GM21786 (cell line): ENCODE results near the gene SMIM13.

ENCODE experiments used
- ATAC-seq: cut with Tn5 transposase; IDR thresholded peaks from one replicate; pipeline ENCODE4 v1.9.1; 2021; ENCODE audit not compliant: unreplicated experiment

Gene SMIM13

DNA sequence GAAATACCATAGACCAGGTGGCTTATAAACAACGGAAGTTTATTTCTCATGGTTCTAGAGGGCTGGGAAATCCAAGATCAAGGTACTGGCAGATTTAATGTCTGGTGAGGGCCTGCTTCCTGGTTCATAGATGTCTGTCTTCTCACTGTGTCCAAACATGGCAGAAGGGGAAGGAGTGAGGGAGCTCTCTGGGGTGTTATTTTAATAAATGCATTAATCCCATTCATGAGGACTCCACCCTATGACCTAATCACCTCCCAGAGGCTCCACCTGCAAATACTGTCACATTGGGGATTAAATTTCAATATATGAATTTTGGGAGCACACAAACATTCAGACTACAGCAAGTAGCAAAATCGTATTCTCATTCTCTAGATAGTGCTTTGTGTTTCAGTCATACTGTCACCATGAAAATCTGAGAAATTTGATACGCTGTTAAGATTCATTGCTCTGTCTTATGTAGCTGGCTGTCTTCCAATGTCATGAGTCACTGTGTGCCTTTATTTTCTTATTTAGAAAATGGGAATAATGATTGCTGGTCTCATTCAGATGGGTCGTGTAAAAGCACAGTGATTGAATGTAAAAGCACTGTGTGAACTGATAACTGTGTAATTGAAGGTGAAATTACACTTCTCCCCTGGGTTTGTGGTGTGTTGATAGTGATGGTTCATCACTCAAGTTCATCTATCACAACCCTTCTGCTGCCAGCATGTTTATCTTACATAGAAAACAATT lies 26.8 kb downstream of the SMIM13 start:
- ATAC-seq = no peak

DNA sequence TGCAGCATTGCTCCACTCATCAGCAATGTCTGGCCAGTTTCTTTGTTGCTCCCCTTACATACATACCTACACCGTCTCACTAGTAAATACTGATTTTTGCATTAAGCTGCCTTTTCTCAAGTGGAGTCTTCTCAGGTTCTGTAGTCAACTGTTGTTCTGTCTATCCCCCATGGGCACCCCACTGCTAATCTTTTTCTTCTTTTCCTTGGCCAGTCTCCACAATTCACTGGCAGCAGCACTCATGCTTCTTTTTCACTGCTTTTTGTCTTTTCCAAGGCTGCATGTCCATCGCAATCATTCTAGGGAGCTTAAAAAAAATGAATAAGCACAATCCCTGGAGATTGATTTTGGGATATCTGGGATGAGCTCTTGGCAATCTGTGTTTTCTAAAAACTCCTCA lies 28.2 kb downstream of the SMIM13 start:
- no peak for ATAC-seq

DNA sequence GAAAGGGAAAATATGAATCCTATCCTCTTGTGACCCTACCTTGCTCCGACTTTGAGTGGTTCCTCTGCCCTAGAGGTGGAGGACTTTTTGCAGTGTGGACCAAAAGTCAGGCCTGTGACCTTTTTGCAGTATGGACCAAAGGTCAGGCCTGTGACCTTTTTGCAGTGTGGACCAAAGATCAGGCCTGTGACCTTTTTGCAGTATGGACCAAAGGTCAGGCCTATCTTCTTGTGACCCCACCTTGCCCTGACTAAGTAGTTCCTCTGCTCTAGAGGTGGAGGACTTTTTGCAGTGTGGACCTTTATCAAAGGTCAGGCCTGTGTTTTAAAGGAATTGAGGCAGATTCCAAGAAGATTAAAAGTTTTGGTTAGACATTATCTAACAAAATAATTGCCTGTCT lies 28.7 kb downstream of the SMIM13 start:
- no peak for ATAC-seq

DNA sequence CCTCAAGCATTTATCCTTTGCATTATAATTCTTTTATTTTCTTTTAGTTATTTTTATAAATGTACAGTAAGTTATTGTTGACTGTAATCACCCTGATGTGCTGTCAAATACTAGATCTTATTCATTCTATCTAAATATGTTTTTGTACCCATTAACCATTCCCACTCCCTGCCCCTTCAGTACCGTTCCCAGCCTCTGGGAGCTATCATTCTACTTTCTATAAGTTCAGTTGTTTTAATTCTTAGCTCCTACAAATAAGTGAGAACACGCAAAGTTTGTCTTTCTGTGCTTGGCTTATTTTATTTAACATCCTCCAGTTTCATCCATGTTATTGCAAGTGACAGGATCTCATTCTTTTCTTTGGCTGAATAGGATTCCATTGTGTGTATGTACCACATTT lies 30.3 kb downstream of the SMIM13 start:
- ATAC-seq = no peak

DNA sequence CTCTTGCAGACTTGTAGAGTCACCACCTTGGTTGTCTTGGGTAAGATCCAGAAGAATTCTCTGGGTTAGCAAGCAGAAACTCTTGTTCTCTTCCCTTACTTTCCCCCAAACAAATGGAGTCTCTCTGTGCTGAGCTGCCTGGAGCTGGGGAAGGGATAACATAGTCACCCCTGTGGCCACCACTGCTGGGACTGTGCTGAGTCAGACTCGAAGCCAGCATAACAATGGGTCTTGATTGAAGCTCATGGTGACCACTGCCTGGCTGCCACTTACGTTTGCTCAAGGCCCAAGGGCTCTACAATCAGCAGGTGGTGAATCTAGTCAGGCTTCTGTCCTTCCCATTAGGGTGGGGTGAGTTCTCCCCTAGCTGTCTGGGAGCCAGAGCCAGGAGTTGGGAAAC lies 33.2 kb downstream of the SMIM13 start:
- no peak for ATAC-seq

DNA sequence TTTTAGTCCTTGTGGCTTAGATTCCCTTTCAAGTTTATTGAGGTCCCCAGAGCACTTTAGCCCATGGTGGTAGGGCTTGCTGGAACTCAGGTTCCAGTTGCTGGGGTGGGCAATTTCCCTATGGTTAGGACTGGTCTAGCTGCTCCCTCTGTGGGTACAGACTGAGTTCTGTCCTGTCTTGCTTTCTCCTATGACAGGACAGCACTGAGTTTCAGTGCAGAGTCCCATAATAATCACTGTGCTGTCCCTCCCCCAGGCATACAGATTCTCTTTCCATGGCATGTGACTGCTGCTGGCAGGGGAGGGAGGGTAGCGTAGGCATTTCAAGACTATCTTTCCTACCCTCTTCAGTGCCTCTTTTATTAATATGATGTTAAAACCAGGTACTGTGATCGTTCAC lies 35.0 kb downstream of the SMIM13 start:
- ATAC-seq = no peak

DNA sequence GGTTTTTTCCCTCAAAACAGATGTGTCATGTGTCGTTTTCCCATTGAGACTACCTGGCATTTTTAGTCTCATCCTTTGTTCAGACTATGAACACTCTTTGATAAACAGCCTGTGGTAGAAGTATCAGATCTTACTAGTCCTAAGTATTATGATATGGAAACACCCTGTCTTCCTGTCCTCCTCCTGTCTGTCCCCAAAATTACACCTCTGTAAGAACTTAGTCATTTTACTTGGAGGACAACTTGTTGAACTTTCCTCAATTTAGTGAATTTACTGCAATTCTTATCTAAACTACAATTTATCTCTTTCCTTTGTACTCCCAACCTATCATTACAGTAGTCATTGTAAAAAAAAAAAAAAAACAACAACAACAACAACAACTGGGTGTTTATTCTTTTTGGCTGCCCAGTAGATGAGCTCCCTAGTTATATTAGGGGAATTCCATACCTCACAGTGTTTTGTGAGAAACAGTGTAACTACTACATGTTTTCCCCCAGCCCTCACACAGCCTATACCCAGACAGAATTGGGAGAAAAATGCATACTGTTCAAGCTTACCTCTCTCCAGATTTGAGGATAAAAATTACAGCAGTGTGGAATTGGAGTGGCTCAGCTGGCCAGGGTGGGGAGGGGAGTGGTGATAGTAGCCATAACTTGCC lies 36.4 kb downstream of the SMIM13 start:
- ATAC-seq = peak; percentile 60

DNA sequence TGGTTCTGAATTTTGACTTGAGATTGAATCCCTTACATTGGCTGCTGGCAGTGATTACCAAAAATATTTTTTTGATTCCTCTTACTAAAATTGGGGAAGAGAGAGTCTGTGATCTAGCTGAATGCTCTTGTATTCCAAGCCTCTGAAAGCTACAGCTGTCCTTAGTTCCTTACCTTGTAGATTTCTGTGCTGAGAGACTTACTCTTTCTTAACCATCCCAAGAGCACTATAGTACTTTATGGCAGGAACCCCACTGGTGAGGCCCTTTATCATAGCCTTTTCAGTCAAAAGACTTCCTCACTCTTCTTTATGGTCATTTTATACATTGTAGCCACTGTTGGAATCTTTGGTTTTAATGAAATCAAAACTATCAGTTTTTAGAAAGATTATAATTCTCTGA lies 37.0 kb downstream of the SMIM13 start:
- peak; percentile 4 for ATAC-seq

DNA sequence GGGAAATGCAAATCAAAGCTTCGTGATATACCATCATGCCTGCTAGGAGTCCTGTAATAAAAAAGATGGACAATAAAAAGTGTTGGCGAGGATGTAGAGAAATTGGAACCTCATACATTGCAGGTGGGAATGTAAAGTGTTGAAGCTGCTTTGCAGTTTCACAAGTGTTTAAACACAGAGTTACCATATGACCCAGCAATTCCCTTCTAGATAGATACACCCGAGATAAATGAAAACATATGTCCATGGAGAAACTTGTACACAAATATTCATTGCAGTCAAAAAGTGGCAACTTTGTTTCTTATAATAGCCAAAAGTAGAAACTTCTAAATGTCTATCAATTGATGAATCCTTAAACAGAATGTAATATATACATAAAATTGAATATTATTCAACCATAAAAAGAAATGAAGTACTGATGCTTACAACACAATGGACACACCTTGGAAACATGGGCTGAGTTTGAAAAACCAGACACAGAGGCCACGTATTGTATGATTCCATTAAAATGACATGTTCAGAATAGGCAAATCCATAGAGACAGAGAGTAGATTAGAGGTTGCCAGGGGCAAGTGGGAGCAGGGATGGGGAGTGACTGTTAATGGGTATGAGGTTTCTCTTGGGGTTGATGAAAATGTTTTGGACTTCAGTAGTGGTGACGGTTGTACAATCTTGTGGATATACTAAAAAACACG lies 38.7 kb downstream of the SMIM13 start:
- ATAC-seq = no peak

DNA sequence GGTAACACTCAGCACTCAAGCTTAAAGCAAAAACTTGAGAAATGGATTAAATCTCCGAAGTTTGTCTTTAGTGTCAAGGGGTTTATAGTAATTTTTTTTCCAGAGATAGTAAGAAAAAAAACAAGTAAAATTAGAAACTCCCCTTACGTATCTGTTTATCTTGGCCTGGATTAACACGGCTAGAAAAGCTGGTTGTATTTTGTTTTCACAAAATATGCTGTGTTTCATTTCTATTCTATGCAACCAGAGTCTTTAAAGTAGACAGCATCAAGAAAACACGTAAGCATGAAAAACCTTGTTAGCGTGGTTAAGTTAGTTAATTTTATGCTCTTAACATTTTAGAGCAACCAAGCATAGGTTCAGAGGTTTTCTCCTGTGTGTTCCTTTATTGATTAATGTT lies 39.6 kb downstream of the SMIM13 start:
- no peak for ATAC-seq

DNA sequence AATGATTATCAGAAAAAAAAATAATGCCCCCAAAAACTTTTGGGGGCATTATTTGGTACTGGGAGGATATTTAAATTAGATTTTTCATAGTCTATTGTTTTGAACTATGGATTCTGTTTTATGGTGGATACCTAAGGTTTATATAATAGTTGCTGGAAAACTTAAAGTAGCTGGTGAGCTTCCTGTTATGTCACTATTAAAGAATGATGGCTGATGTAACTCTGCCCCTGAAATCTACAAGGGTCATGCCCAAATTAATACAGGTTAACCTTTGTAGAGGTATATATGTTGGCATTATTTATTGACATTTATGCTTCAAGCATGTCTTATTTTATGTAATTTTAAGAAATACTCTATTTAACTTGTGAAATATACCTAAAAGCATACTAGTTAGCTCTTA lies 43.2 kb downstream of the SMIM13 start:
- no peak for ATAC-seq

DNA sequence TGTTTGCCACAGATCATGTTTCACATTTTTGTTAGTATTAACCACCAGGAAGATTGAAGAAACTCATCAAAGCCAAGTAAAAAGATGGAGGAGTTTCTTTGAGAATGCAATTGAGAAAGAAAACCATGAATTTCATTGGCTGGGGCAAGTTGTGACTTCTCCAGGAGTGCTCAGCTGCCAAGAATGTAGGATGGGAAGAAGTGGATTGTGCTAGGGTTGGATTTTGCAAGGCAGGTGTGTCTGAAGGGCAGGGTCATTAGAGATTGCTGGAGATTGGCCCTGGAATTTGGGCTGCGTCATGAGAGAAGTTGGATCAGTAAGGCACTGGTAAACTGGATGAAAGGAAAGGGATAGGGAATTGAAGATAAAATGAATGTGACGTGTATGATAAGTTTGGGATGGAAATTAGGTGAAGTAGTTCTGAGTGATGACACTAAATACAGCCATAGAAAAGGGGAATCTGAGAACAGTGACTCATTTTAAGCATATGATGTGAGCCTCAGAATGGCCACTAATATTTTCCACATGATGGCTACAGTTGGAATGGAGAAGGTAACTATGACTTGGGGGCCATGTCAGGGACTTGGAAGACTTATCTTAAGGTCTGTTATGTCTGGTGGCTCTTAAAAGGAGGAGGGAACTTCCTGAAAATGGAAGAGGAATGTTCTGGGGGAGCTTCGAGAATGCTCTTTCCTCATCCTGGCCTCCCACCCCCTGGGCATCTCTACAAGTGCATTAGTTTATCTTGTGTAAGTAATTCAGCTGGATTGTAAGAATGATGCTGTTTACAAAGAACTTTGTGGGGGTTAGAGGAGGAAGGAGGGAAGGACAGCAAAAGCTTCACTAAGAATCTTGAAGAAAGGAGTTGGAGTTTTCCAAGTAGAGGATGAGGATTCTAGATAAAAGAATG lies 45.7 kb downstream of the SMIM13 start:
- ATAC-seq = no peak

DNA sequence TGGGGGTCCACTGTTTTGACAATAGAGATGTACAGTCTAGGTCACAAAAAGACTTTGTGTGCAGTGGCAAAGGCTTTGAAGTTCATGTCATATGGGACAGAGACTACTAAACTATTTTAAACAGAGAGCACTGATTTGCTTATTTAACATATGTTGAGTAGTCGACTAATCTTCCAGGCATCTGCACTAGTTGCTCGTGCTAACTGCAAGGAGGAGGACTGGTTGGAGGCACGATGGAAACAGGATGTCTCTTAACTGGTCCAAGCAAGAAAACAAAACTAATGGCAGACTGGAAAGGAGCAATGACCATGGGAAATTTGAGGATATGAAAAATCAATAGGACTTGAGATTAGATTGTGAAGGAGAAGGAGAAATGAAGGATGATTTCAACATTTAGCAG lies 46.4 kb downstream of the SMIM13 start:
- ATAC-seq = no peak

DNA sequence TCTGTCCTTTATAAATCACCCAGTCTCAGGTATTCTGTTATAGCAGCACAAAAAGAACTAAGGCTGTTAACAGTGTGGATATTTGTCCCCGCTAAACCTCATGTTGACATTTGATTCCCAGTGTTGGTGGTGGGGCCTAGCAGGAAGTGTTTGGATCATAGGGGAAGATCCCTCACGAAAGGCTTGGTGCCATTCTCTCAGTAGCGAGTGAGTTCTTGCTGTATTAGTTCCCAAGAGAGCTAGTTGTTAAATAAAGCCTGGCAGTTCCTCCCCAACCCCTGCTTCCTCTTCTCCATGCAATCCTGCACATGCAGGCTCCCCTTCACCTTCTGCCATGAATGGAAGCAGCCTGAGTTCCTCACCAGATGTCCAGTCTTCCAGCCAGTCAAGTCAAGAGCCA lies 47.7 kb downstream of the SMIM13 start:
- no peak for ATAC-seq

DNA sequence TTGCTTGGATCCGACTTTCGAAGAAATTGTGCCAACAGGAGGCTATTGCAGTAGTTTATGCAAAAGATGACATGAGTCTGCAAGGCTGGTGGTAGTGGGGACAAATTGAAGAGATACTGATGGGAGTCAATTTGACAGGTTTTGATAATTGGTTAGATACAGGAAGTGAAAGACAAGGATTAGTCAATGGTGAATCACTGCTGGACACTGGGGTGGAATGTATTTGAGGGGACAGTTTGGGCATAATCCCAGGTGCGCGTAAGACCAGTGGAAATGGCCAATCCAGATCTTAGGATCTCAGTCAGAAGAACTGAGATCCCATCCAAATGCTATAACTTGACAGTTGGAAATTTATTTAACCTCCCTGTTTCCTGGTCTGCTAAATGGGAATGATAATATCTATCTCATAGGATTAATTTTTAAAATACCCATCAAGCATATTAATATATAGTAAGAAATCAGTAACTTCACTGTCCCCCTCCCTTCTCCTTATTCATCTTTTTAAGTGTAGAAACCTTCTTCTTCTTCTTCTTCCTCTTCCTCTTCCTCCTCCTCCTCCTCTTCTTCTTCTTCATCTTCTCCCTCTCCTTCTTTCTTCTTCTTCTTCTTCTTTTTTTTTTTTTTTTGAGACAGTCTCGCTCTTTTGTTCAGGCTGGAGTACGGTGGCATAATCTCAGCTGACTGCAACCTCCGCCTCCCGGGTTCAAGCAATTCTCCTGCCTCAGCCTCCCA lies 48.8 kb downstream of the SMIM13 start:
- ATAC-seq = no peak

DNA sequence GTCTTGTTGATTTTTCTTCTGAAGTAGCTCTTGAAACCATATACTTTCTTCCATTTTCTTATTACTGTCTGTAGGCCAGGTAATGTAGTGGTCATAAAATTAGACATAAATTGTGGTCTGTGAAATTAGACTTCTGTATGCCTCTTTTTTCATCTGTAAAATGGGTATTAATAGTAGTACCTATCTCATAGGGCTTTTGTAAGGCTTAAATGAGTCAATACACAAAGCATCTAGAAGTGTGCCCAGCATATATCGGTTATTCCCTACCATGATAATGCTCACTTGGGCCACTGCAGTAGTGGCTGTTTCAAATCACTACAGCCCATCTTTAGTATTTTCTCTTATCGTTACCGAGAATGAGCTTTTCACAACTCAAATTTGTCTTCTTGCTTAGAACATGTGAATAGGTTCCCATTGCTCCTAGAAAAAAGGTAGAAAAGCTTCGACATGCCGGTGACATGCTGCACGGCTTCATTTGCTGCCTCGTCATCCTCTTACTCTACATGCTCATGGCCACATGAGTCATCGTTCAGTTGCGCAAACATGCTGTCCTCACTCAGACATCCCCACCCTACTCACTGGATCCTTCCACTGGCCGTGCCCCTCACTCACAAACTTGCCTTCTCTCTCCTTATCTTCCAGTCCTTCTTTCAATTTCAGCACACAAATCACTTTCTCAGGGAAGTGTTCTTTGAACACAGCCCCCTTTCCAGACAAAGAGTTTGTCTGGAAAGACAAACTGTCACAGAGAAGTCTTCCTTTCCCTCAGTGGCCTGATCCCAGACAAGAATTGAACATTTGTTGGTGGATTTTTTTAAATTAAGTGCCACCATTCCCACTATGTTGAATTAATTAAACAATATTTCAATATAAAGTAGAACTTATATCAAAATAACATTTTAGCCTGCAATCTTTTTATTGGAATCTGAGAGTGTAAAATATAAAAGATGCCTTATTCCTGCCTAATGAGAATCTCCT lies 50.0 kb downstream of the SMIM13 start:
- ATAC-seq = no peak

DNA sequence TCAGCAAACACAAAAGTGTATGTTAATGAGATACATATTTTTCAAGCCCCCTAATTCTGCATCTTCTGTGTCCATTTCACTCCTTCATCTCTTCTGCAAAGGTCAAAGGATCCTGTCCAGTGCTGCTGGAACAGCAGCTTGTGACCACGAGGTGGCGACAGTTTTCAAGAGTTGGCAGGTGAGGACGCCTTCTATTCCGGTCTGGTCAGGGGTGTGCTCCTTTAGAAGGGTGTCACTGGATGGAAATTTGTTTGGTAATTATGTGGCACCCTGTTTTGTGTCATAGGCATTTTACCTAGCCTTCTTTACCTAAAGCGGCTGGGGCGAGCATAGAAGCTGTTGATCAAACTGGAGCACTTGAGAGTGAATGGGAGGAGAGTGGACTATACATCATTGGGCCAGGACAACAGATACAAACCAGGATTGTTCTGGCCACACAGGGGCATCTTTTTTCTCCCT lies 50.8 kb downstream of the SMIM13 start:
- ATAC-seq = peak; percentile 80

DNA sequence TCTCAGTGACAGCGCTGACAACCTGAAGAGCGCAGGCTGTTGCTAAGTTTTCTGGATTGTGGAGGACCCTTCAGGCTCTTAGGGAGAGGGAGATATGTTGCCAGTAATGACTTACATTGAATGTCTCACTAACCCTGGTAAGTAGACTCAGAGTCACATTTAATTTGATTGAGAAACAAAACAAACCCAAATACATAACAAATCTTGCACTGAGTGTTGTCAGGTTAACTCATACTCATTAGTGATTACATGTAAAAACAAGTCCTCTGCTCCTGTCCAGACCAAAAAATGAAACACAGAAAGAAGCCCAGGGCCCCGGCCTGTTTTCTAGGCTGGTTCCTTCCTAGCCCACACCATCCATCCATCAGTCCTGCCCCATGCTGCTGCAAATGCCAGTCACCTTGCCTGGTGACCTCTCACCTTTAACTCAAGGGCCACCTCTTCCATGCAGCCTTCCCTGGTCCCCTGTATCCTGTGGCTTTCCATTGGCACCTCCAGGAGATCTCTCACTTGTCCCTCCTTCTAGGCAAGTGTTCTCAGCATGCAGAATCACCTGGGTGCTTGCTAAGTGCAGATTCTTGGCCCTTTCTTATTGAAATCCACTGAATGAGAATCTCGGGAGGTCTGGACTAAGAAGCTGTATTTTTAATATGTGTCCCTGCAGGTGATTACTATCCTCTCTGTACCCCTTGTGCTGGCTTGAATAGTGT lies 52.6 kb downstream of the SMIM13 start:
- no peak for ATAC-seq

DNA sequence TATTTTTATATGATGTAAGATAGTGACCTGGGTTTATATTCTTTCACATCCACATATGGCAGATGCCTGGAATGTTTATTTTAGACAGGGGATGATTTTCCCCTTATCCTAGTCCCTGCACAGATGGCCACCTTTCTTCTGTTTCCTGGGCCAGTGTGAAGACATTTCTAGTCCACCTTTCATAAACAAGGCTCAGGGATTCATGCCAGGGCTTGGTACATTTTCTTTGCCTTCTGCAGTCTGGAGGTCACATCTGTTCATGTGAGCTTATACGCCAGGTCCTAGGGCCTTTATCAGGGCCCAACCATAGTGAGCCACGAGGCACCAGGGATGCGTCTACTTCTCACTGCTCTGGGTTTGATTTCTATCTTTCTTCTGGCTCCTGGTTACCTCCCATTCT lies 55.9 kb downstream of the SMIM13 start:
- no peak for ATAC-seq
